H1 (cell line): Measurements from ENCODE around the gene IGSF5. TPM values are rescaled to one million over a fixed set of nuclear protein-coding genes. Genes with fewer than 3 reads are reported as not detected.

Source experiments
- CHD2 ChIP-seq: IDR thresholded peaks from 2 replicates; pipeline ENCODE4 v1.6.1; 2012; ENCODE audit warnings: low read length, improper control_type of control experiment
- EGR1 ChIP-seq: IDR thresholded peaks from 2 replicates; pipeline ENCODE4 v1.6.1; 2011; ENCODE audit warnings: low read depth, low read length, borderline replicate concordance
- KDM5A ChIP-seq: fragments of 200-600 bp; IDR thresholded peaks from 2 replicates; pipeline ENCODE4 v1.7.1; 2012; ENCODE audit warnings: mild to moderate bottlenecking, low read length, inconsistent platforms, mixed read lengths
- PHF8 ChIP-seq: fragments of 200-600 bp; sonication (generic); conservative IDR thresholded peaks from 2 replicates; pipeline ENCODE4 v1.7.1; 2012; ENCODE audit warnings: low read depth, mild to moderate bottlenecking, inconsistent platforms, low read length, moderate library complexity
- POU5F1 ChIP-seq: IDR thresholded peaks from 2 replicates; pipeline ENCODE4 v1.6.1; 2011; ENCODE audit warnings: low read depth, mild to moderate bottlenecking, low read length, moderate library complexity
- SP1 ChIP-seq: IDR thresholded peaks from 2 replicates; pipeline ENCODE4 v1.6.1; 2011; ENCODE audit warnings: low read depth, low read length
- TAF1 ChIP-seq: IDR thresholded peaks from 2 replicates; pipeline ENCODE4 v1.6.1; 2011; ENCODE audit warnings: mild to moderate bottlenecking, low read depth, low read length
- polyA plus RNA-seq, 7 experiments: library from polyadenylated mRNA; depleted of rRNA in 3 of 7; stranded (reverse) in 5 of 7; unstranded in 2 of 7; fragments of >200 nt in 5 of 7; fragments of 200-250 nt in 2 of 7; gene quantifications; 1 replicate in 5 of 7; 2 replicates in 1 of 7; 4 replicates in 1 of 7; pipeline versions ENCODE4 v1.2.1 to v1.2.3, GENCODE V29; 2011 to 2013; ENCODE audit warnings: missing spikeins in 2 of 7, mixed read lengths in 2 of 7
- total RNA-seq: library from RNA; stranded (reverse); fragmentation: NEBNext Ultra II Directional; extraction: Animal tissue kit (Norgen Biotek cat#: 25700); gene quantifications from 2 replicates; pipeline ENCODE4 v1.2.1, GENCODE V29; 2021
- TF ChIP-seq, protein P1 (sequence below): fragments of 300-600 bp; sonication (generic); IDR thresholded peaks from 2 replicates; pipeline ENCODE4 v1.7.1; 2012; ENCODE audit warnings: low read length, moderate library complexity, mild to moderate bottlenecking, inconsistent platforms; ENCODE audit not compliant: insufficient replicate concordance
- TF ChIP-seq, protein P2 (sequence below): IDR thresholded peaks from 2 replicates; pipeline ENCODE4 v1.6.1; 2012; ENCODE audit warnings: inconsistent platforms
- TF ChIP-seq, protein P3 (sequence below): IDR thresholded peaks from 2 replicates; pipeline ENCODE4 v1.6.1; 2012; ENCODE audit warnings: low read length, inconsistent platforms

The IGSF5 gene
- total and polyA plus RNA-seq, 2 of the 8 experiments (the other 6 are each of a cell fraction or from before 2014, with no cell fraction given) = 4.4 to 5.4 TPM

GRCh38 chr21:39837861-39838359 is 92.9 kb downstream of the IGSF5 start (continued):
- TF ChIP-seq, protein P1, sequence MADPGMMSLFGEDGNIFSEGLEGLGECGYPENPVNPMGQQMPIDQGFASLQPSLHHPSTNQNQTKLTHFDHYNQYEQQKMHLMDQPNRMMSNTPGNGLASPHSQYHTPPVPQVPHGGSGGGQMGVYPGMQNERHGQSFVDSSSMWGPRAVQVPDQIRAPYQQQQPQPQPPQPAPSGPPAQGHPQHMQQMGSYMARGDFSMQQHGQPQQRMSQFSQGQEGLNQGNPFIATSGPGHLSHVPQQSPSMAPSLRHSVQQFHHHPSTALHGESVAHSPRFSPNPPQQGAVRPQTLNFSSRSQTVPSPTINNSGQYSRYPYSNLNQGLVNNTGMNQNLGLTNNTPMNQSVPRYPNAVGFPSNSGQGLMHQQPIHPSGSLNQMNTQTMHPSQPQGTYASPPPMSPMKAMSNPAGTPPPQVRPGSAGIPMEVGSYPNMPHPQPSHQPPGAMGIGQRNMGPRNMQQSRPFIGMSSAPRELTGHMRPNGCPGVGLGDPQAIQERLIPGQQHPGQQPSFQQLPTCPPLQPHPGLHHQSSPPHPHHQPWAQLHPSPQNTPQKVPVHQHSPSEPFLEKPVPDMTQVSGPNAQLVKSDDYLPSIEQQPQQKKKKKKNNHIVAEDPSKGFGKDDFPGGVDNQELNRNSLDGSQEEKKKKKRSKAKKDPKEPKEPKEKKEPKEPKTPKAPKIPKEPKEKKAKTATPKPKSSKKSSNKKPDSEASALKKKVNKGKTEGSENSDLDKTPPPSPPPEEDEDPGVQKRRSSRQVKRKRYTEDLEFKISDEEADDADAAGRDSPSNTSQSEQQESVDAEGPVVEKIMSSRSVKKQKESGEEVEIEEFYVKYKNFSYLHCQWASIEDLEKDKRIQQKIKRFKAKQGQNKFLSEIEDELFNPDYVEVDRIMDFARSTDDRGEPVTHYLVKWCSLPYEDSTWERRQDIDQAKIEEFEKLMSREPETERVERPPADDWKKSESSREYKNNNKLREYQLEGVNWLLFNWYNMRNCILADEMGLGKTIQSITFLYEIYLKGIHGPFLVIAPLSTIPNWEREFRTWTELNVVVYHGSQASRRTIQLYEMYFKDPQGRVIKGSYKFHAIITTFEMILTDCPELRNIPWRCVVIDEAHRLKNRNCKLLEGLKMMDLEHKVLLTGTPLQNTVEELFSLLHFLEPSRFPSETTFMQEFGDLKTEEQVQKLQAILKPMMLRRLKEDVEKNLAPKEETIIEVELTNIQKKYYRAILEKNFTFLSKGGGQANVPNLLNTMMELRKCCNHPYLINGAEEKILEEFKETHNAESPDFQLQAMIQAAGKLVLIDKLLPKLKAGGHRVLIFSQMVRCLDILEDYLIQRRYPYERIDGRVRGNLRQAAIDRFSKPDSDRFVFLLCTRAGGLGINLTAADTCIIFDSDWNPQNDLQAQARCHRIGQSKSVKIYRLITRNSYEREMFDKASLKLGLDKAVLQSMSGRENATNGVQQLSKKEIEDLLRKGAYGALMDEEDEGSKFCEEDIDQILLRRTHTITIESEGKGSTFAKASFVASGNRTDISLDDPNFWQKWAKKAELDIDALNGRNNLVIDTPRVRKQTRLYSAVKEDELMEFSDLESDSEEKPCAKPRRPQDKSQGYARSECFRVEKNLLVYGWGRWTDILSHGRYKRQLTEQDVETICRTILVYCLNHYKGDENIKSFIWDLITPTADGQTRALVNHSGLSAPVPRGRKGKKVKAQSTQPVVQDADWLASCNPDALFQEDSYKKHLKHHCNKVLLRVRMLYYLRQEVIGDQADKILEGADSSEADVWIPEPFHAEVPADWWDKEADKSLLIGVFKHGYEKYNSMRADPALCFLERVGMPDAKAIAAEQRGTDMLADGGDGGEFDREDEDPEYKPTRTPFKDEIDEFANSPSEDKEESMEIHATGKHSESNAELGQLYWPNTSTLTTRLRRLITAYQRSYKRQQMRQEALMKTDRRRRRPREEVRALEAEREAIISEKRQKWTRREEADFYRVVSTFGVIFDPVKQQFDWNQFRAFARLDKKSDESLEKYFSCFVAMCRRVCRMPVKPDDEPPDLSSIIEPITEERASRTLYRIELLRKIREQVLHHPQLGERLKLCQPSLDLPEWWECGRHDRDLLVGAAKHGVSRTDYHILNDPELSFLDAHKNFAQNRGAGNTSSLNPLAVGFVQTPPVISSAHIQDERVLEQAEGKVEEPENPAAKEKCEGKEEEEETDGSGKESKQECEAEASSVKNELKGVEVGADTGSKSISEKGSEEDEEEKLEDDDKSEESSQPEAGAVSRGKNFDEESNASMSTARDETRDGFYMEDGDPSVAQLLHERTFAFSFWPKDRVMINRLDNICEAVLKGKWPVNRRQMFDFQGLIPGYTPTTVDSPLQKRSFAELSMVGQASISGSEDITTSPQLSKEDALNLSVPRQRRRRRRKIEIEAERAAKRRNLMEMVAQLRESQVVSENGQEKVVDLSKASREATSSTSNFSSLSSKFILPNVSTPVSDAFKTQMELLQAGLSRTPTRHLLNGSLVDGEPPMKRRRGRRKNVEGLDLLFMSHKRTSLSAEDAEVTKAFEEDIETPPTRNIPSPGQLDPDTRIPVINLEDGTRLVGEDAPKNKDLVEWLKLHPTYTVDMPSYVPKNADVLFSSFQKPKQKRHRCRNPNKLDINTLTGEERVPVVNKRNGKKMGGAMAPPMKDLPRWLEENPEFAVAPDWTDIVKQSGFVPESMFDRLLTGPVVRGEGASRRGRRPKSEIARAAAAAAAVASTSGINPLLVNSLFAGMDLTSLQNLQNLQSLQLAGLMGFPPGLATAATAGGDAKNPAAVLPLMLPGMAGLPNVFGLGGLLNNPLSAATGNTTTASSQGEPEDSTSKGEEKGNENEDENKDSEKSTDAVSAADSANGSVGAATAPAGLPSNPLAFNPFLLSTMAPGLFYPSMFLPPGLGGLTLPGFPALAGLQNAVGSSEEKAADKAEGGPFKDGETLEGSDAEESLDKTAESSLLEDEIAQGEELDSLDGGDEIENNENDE = no peak
- TF ChIP-seq, protein P2, sequence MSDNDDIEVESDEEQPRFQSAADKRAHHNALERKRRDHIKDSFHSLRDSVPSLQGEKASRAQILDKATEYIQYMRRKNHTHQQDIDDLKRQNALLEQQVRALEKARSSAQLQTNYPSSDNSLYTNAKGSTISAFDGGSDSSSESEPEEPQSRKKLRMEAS = no peak
- TF ChIP-seq POU5F1 (no peak), SP1 (no peak), CHD2 (no peak), KDM5A (no peak), EGR1 (no peak), PHF8 (no peak), TAF1 (no peak)
- TF ChIP-seq, protein P3, sequence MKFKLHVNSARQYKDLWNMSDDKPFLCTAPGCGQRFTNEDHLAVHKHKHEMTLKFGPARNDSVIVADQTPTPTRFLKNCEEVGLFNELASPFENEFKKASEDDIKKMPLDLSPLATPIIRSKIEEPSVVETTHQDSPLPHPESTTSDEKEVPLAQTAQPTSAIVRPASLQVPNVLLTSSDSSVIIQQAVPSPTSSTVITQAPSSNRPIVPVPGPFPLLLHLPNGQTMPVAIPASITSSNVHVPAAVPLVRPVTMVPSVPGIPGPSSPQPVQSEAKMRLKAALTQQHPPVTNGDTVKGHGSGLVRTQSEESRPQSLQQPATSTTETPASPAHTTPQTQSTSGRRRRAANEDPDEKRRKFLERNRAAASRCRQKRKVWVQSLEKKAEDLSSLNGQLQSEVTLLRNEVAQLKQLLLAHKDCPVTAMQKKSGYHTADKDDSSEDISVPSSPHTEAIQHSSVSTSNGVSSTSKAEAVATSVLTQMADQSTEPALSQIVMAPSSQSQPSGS = no peak
